Choroid plexus epithelial cell (primary cell): ENCODE results near the gene GRPEL2.
A peak's percentile ranks its signal among the peaks of the same experiment; 100 is the strongest.

Experiments
- DNase-seq: peaks from one replicate; pipeline ENCODE4 v3.0.0-alpha.2; 2010; ENCODE audit warnings: low read depth
- H3K4me3 ChIP-seq: 2 replicates; pipeline ENCODE4 v1.5.1; 2011; ENCODE audit warnings: low read depth, mild to moderate bottlenecking, control low read depth, low read length, moderate library complexity
- TF ChIP-seq, protein P1 (sequence below): conservative IDR thresholded peaks from 2 replicates; pipeline ENCODE4 v1.5.1; 2011; ENCODE audit warnings: low read depth, mild to moderate bottlenecking, control low read depth, inconsistent platforms, low read length, moderate library complexity

Gene GRPEL2

DNA sequence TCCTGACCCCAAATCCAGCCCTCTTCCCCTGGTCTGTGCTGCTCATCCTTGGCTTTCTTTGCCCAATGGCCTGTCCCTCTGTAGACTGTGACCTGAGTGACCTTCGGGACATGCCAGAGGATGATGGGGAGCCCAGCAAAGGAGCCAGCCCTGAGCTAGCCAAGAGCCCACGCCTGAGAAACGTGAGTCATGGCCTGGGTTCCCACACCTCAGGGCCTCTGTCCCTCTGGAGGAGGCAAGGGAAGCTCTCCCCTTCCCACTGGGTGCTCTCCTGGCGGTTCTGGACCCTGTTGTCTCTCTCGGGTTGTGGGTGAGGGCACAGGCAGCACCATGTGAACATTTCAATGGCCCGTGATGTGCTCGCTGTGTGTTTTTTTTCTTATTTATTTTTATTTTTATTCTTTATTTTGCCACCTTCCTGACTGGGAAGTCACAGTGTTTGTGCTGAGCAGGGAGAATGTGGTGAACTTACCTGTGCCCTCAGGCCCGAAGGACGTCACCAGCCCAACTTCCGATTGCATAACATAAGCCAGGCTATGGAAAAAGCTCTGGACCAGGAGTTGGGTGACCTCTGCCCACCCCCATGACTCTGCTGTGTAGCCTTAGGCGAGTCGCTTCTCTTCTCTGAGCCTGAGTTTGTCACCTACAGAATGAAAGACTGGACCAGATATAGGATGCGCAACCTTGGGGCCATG, 44.1 kb upstream of the GRPEL2 start:
- no peak for DNase-seq
- H3K4me3 ChIP-seq, result no peak overlapping the region

GRCh38 chr5:149301744-149302380, 43.4 kb upstream of the GRPEL2 start:
- TF ChIP-seq, protein P1, sequence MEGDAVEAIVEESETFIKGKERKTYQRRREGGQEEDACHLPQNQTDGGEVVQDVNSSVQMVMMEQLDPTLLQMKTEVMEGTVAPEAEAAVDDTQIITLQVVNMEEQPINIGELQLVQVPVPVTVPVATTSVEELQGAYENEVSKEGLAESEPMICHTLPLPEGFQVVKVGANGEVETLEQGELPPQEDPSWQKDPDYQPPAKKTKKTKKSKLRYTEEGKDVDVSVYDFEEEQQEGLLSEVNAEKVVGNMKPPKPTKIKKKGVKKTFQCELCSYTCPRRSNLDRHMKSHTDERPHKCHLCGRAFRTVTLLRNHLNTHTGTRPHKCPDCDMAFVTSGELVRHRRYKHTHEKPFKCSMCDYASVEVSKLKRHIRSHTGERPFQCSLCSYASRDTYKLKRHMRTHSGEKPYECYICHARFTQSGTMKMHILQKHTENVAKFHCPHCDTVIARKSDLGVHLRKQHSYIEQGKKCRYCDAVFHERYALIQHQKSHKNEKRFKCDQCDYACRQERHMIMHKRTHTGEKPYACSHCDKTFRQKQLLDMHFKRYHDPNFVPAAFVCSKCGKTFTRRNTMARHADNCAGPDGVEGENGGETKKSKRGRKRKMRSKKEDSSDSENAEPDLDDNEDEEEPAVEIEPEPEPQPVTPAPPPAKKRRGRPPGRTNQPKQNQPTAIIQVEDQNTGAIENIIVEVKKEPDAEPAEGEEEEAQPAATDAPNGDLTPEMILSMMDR, result no peak
- DNase-seq, result peak; percentile 27
- H3K4me3 ChIP-seq, result no peak overlapping the region

More for the DNA sequence above, 44.1 kb upstream of the GRPEL2 start:
- TF ChIP-seq, protein P1, result no peak

DNA sequence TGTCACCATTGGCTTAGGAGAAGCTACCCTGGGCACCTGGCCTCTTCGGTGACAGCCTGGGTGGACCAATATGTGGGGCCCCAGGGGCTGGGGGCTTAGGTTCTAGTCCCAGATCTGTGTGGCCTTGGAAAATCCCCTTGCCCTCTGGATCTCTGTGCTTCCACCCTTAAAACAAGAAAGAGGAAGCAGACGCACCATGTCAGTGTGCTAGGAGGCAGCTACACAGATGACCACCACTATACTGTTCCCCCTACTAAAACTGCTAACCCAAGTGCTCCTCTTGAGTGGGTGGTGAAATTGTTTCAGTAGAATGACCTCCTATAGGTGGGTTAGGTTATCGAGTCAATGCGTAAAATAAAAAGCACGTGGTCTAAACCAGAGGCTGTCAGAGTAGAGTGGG, 42.7 kb upstream of the GRPEL2 start:
- TF ChIP-seq, protein P1, result no peak

GRCh38 chr5:149303210-149303609, 42.1 kb upstream of the GRPEL2 start:
- no peak for DNase-seq
- TF ChIP-seq, protein P1, result no peak
- no peak overlapping the region for H3K4me3 ChIP-seq

More for the DNA sequence above, 42.7 kb upstream of the GRPEL2 start:
- no peak overlapping the region for H3K4me3 ChIP-seq
- no peak for DNase-seq

DNA sequence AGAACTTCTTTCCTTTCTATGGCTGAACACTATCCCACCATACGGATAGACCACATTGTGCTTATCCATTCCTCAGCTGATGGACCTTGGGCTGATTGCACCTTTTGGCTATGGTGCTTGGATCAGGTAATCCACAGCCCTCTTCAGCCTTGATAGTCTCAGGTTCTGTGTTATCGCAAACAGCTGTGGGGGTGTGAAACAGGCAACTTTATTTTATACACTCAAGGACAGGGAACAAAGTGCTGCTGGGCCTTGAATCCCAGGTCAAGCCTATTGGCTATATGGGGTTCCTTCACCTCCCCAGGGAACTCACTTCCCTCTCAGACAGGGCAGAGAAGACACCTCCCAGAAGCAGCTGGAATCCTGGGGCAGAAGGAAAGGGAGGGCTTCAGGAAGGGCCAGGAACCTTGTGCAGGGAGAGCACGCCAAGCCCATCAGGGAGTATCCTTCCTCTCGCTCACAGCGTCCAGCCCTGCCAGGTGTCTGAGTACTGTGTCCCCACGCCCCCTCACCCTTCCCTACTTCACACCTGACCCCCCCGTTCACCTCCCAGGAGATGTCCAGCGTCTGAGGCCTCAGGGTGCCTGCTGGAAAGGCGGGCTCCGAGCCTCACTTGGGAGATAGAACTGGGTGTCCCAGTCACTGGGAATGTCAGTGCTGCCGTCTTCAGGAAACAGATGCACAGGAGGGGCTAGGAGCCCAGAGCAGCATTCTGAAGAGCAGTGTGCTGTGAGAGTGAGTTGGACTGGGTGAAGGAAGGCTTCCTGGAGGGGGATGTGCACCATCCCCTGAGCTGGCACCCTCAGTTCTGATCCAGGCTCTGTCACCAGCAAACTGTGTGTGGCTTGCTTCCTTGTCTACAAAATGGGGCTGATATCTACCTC, 40.9 kb upstream of the GRPEL2 start:
- H3K4me3 ChIP-seq, result no peak overlapping the region
- TF ChIP-seq, protein P1, result no peak
- no peak for DNase-seq

DNA sequence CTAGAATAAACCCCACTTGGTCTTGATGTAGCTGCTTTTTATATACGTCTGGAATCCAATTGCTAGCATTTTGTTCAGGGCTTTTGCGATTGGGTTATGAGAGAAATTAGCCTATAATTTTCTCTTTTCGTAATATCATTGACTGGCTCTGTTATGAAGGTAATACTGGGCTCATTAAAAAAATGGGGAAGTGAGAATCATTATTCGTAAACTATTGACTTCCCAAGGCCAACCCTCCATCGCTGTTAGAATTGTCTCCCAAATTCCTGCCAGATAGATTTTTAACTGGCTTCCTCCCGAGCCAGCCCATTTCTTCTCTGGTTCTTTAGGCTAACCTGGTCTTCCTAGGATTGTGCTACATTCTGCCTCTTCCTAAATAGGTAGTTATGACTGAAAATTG, 35.9 kb upstream of the GRPEL2 start:
- TF ChIP-seq, protein P1, result no peak
- no peak for DNase-seq
- no peak overlapping the region for H3K4me3 ChIP-seq
